HepG2 (cell line): ENCODE data around the gene PPP1R8. TPM values are rescaled to one million over a fixed set of nuclear protein-coding genes. Genes with fewer than 3 reads are reported as not detected.

ENCODE experiments used
- TOE1 ChIP-seq: sonication (generic); formaldehyde crosslinking; IDR thresholded peaks from 2 replicates; pipeline ENCODE4 v1.4.0; 2020; ENCODE audit warnings: mild to moderate bottlenecking, missing genetic modification reagents
- ZNF318 ChIP-seq: sonication (generic); formaldehyde crosslinking; IDR thresholded peaks from 2 replicates; pipeline ENCODE4 v1.4.0; 2020; ENCODE audit warnings: mild to moderate bottlenecking, missing genetic modification reagents
- polyA plus RNA-seq, 8 experiments: library from polyadenylated mRNA; depleted of rRNA in 3 of 8; stranded (reverse) in 7 of 8; unstranded in 1 of 8; fragments of >200 nt; fragmentation: Illumina TruSeq in 4 of 8; extraction: Trizol in 4 of 8; gene quantifications; 2 replicates each; pipeline versions ENCODE4 v1.2.1 to v1.2.3, GENCODE V29; 2011 to 2016; ENCODE audit warnings: low read depth in 4 of 8, missing spikeins in 1 of 8, mixed read lengths in 1 of 8; ENCODE audit not compliant: insufficient read depth in 1 of 8
- total RNA-seq, 5 experiments: library from RNA; depleted of rRNA; stranded (reverse); fragments of >200 nt; fragmentation: Illumina TruSeq; extraction: Trizol; gene quantifications; 2 replicates each; pipeline ENCODE4 v1.2.3, GENCODE V29; 2016; ENCODE audit warnings: low read depth in 1 of 5

PPP1R8 gene
- total and polyA plus RNA-seq, 2 of the 13 experiments (the other 11 are each of a cell fraction or from before 2014, with no cell fraction given): 38.3 to 62.2 TPM

DNA sequence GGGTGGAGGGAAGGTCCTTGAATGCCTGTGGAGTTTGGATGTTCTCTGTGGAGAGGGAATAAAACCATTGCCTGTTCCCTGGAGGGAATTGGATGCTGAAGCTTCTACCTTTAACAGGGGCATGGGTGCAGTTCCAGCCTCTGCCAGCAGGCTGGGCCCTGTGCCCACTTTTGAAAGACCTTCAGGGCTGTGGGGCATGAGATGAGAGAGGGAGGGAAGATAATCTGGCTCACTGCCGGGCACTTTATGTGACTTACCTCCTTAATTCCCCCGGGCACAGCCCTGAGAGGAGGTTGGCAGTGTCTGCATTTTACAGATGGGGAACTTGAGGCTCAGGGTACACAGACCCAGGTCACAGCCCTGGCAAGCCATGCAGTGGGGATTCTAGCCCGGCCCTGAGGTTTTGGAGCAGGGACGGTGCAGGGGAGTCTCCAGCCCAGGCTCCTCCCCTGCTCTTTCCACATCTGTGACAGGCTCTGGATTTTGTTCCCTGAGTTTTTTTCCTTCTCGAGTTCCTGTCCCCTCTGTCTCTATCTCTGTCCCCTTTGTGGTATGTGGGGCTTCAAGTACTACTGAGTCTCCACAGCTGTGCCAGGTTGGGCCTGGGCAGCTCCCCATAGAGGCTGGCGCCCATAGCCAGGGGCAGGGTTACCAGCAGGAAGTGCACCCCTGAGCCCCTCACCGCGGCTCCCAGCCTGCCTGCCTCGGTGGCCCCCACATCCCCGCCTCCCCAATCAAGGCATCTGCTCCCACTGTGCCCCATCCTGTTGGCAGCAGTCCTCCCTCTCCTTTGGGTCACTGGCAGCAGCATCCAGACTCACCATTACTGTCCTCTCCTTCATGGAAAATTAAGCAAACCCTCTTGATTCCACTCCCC, 27.7 kb downstream of the PPP1R8 start (continued):
- no peak for TF ChIP-seq ZNF318 (CRISPR knock-in tag)
- TF ChIP-seq TOE1 (CRISPR knock-in tag): no peak
